GM12865 (cell line): ENCODE data around the gene ARMH3.

Source experiments
- DNase-seq: peaks from one replicate; pipeline ENCODE4 v3.0.0; 2010; ENCODE audit warnings: low read depth
- H3K4me3 ChIP-seq: 2 replicates; pipeline ENCODE4 v1.5.1; 2011; ENCODE audit warnings: mild to moderate bottlenecking, low read depth, low read length, control low read depth
- CTCF ChIP-seq: IDR thresholded peaks from 2 replicates; pipeline ENCODE4 v1.5.1; 2011; ENCODE audit warnings: low read length, control low read depth, low read depth, inconsistent platforms; ENCODE audit not compliant: insufficient read depth; ENCODE audit errors: missing control alignments

The ARMH3 gene

DNA sequence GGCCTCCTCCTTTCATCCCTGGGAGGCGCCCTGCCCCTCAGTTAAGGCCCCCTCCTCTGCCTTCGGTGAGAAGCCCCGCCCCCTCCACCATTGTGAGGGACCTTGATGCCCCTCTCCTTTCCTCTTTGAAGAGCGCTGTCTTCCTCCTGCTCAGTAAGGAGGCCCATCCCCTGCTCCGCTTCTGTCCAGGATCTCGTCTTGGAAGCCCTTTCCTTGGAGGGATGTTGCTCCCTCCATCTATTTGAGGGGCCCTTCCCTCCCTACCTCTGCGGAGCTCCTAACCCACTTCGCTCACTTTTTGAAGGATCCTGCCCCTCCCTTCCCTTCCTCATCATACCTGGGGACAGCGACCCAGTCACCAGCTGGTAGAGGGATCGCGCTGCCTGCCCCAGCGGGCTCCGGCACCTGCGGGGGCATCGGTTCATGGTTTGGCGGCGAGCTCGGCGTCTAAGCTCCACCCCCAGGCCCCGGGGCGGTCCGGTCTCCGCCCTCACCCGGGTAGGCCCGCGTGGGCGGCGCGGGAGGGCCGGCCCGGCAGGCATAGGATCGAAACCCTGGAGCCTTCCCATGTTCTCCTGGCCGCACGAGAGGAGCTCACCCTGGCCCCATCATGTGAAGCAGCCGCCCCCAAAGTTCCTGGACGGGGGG is 216.4 kb downstream of the ARMH3 start:
- peak; percentile 63 for DNase-seq
- no peak for TF ChIP-seq CTCF
- peak overlapping the region; percentile 62 for H3K4me3 ChIP-seq

- H3K4me3 ChIP-seq, result no peak overlapping the region
- TF ChIP-seq CTCF, result no peak
- no peak for DNase-seq
Measured at GRCh38 chr10:101839002-101839401, 217.0 kb downstream of the ARMH3 start.

- no peak for DNase-seq
- H3K4me3 ChIP-seq, result no peak overlapping the region
- TF ChIP-seq CTCF, result no peak
Measured at GRCh38 chr10:101838416-101838970, 217.5 kb downstream of the ARMH3 start.

GRCh38 chr10:101837748-101838147 is 218.2 kb downstream of the ARMH3 start:
- no peak overlapping the region for H3K4me3 ChIP-seq
- TF ChIP-seq CTCF, result no peak

GRCh38 chr10:101835362-101835761 is 220.6 kb downstream of the ARMH3 start:
- no peak for TF ChIP-seq CTCF
- DNase-seq, result no peak
- no peak overlapping the region for H3K4me3 ChIP-seq

More at GRCh38 chr10:101837748-101838147, 218.2 kb downstream of the ARMH3 start:
- no peak for DNase-seq

- DNase-seq, result no peak
Measured at GRCh38 chr10:101834341-101834740, 221.6 kb downstream of the ARMH3 start.

More at GRCh38 chr10:101834341-101834740, 221.6 kb downstream of the ARMH3 start:
- no peak overlapping the region for H3K4me3 ChIP-seq
- TF ChIP-seq CTCF, result no peak
